IMR-90 (cell line): ENCODE results near the gene DPH6. TPM values are rescaled to one million over a fixed set of nuclear protein-coding genes. Genes with fewer than 3 reads are reported as not detected.

ENCODE experiments used
- ATAC-seq: fragments of 200-7000 bp; cut with Tn5 transposase; 2 replicates; pipeline ENCODE4 v1.9.1; 2020; ENCODE audit warnings: low read depth, mild to moderate bottlenecking, moderate library complexity
- BruUV-seq: library from RNA; stranded (reverse); fragments of 400-500 nt; replicated peaks from 2 replicates; lab custom pipeline; 2021; lab: Mats Ljungman, UMichigan
- CTCF ChIA-PET: fragments of 300-600 bp; formaldehyde crosslinking; extraction: SDS; loops from one replicate; lab custom pipeline; 2021; ENCODE audit warnings: antibody characterized with exemption; lab: Yijun Ruan, JAX
- POLR2A ChIA-PET: fragments of 300-600 bp; sonication (Branson Sonifier 250); formaldehyde crosslinking; loops from one replicate; lab custom pipeline; 2022; ENCODE audit warnings: antibody characterized with exemption; ENCODE audit not compliant: unreplicated experiment; lab: Charles Lee
- DNase-seq: peaks from one replicate; pipeline ENCODE4 v3.0.0; 2013
- H2AFZ ChIP-seq: replicated peaks from 2 replicates; pipeline ENCODE3; 2013; ENCODE audit warnings: low read length, mild to moderate bottlenecking; ENCODE audit not compliant: poor library complexity
- H2AK5ac ChIP-seq: 2 replicates; pipeline ENCODE4 v1.6.1; 2013; ENCODE audit warnings: low read depth, low read length, inconsistent platforms
- H2AK9ac ChIP-seq: replicated peaks from 2 replicates; pipeline ENCODE3; 2013; ENCODE audit warnings: mild to moderate bottlenecking, low read depth, low read length, moderate library complexity; ENCODE audit not compliant: poor library complexity
- H2BK120ac ChIP-seq: 2 replicates; pipeline ENCODE4 v1.6.1; 2013; ENCODE audit warnings: low read depth, low read length, inconsistent platforms
- H2BK15ac ChIP-seq: 3 replicates; pipeline ENCODE4 v1.6.1; 2013; ENCODE audit warnings: low read depth, low read length, inconsistent platforms
- H2BK20ac ChIP-seq: 2 replicates; pipeline ENCODE4 v1.6.1; 2013; ENCODE audit warnings: low read depth, mild to moderate bottlenecking, inconsistent platforms, low read length, moderate library complexity
- H2BK5ac ChIP-seq: 2 replicates; pipeline ENCODE4 v1.6.1; 2013; ENCODE audit warnings: mild to moderate bottlenecking, low read depth, low read length, inconsistent platforms; ENCODE audit not compliant: poor library complexity, severe bottlenecking
- H3K14ac ChIP-seq: replicated peaks from 2 replicates; pipeline ENCODE4 v1.6.1; 2013; ENCODE audit warnings: low read depth, low read length, inconsistent platforms
- H3K18ac ChIP-seq: 2 replicates; pipeline ENCODE4 v1.6.1; 2013; ENCODE audit warnings: low read depth, low read length, control low read depth
- H3K23ac ChIP-seq: 2 replicates; pipeline ENCODE4 v1.6.1; 2013; ENCODE audit warnings: low read depth, low read length, inconsistent platforms
- H3K27ac ChIP-seq: 2 replicates; pipeline ENCODE4 v1.5.1; 2013; ENCODE audit warnings: mild to moderate bottlenecking, control low read depth, low read length; ENCODE audit not compliant: insufficient read depth
- H3K27me3 ChIP-seq: 2 replicates; pipeline ENCODE4 v1.6.1; 2013; ENCODE audit warnings: low read length; ENCODE audit not compliant: control insufficient read depth, insufficient read depth
- H3K36me3 ChIP-seq: 2 replicates; pipeline ENCODE4 v1.6.1; 2013; ENCODE audit warnings: low read length, mixed read lengths; ENCODE audit not compliant: control insufficient read depth, insufficient read depth
- H3K4ac ChIP-seq: 2 replicates; pipeline ENCODE4 v1.6.1; 2013; ENCODE audit warnings: low read depth, low read length, inconsistent platforms
- H3K4me1 ChIP-seq: 2 replicates; pipeline ENCODE4 v1.6.1; 2013; ENCODE audit warnings: low read length, mixed read lengths; ENCODE audit not compliant: control insufficient read depth, insufficient read depth
- H3K4me2 ChIP-seq: 2 replicates; pipeline ENCODE4 v1.6.1; 2013; ENCODE audit warnings: low read depth, mild to moderate bottlenecking, control low read depth, low read length, moderate library complexity
- H3K4me3 ChIP-seq: 2 replicates; pipeline ENCODE4 v1.5.1; 2013; ENCODE audit warnings: low read depth, mild to moderate bottlenecking, control low read depth, low read length, moderate library complexity; ENCODE audit not compliant: insufficient read depth
- H3K56ac ChIP-seq: 2 replicates; pipeline ENCODE4 v1.6.1; 2013; ENCODE audit warnings: low read length, inconsistent platforms; ENCODE audit not compliant: insufficient read depth; ENCODE audit errors: extremely low read depth
- H3K79me1 ChIP-seq, 2 experiments: 2 replicates each; pipeline ENCODE4 v1.6.1; 2013; ENCODE audit warnings: low read length in 2 of 2, inconsistent platforms in 1 of 2, low read depth in 1 of 2
- H3K9ac ChIP-seq: 2 replicates; pipeline ENCODE4 v1.6.1; 2013; ENCODE audit warnings: low read depth, low read length, control low read depth
- H3K9me1 ChIP-seq: 2 replicates; pipeline ENCODE4 v1.6.1; 2013; ENCODE audit warnings: low read length, inconsistent platforms; ENCODE audit not compliant: insufficient read depth
- H3K9me3 ChIP-seq: 2 replicates; pipeline ENCODE4 v1.6.1; 2013; ENCODE audit warnings: low read length; ENCODE audit not compliant: control insufficient read depth, insufficient read depth
- H4K20me1 ChIP-seq: 2 replicates; pipeline ENCODE4 v1.6.1; 2013; ENCODE audit warnings: low read length, inconsistent platforms; ENCODE audit not compliant: insufficient read depth
- H4K5ac ChIP-seq: 2 replicates; pipeline ENCODE4 v1.6.1; 2013; ENCODE audit warnings: mild to moderate bottlenecking, low read depth, low read length, control low read depth
- H4K8ac ChIP-seq, 2 experiments: 2 replicates each; pipeline ENCODE4 v1.6.1; 2013; ENCODE audit warnings: low read depth in 2 of 2, low read length in 2 of 2, control low read depth in 1 of 2, inconsistent platforms in 1 of 2
- H4K91ac ChIP-seq: 2 replicates; pipeline ENCODE4 v1.6.1; 2013; ENCODE audit warnings: low read depth, low read length, inconsistent platforms; ENCODE audit not compliant: insufficient read depth
- CEBPB ChIP-seq: IDR thresholded peaks from 2 replicates; pipeline ENCODE4 v1.6.1; 2012; ENCODE audit warnings: low read depth, low read length, improper control_type of control experiment
- CHD1 ChIP-seq: IDR thresholded peaks from 2 replicates; pipeline ENCODE4 v1.6.1; 2012; ENCODE audit warnings: low read depth, low read length, improper control_type of control experiment
- MAFK ChIP-seq: IDR thresholded peaks from 2 replicates; pipeline ENCODE4 v1.6.1; 2012; ENCODE audit warnings: low read depth, low read length, improper control_type of control experiment
- MAZ ChIP-seq: IDR thresholded peaks from 2 replicates; pipeline ENCODE4 v1.6.1; 2012; ENCODE audit warnings: low read depth, mild to moderate bottlenecking, low read length, improper control_type of control experiment, moderate library complexity, borderline replicate concordance
- MXI1 ChIP-seq: IDR thresholded peaks from 2 replicates; pipeline ENCODE4 v1.6.1; 2012; ENCODE audit warnings: low read depth, mild to moderate bottlenecking, low read length, moderate library complexity, borderline replicate concordance
- RAD21 ChIP-seq: IDR thresholded peaks from 2 replicates; pipeline ENCODE4 v1.6.1; 2012; ENCODE audit warnings: low read length, improper control_type of control experiment
- RCOR1 ChIP-seq: IDR thresholded peaks from 2 replicates; pipeline ENCODE4 v1.6.1; 2012; ENCODE audit warnings: mild to moderate bottlenecking, low read length, improper control_type of control experiment; ENCODE audit not compliant: insufficient replicate concordance
- WGBS, 2 experiments: methylation state at CpG; one replicate each; pipeline versions ENCODE4 v1.1.5 to v1.1.7; 2013; ENCODE audit warnings: missing lambda C conversion rate in 2 of 2; ENCODE audit not compliant: insufficient read length in 1 of 2; ENCODE audit errors: extremely low coverage in 2 of 2; 5-methylcytosine and 5-hydroxymethylcytosine counted together
- dilution Hi-C: fragments of 300-500 bp; cut with HindIII; formaldehyde crosslinking; loops from one replicate; pipeline ENCODE4 v1.14.3; 2018; ENCODE audit warnings: low sequenced_read_pairs; ENCODE audit not compliant: unreplicated experiment
- in situ Hi-C: fragments of 300-500 bp; cut with MboI; formaldehyde crosslinking; loops from 3 replicates; pipeline ENCODE4 v1.14.3; 2019; ENCODE audit warnings: low sequenced_read_pairs, inconsistent platforms, mixed read lengths
- intact Hi-C: fragments of 100-400 bp; cut with micrococcal nuclease; formaldehyde crosslinking; loops from 2 replicates; pipeline ENCODE4 v1.10.0; 2022
- polyA plus RNA-seq, 3 experiments: library from polyadenylated mRNA; depleted of rRNA; stranded (reverse); fragments of >200 nt; gene quantifications; 2 replicates each; pipeline ENCODE4 v1.2.3, GENCODE V29; 2012; ENCODE audit warnings: low replicate concordance in 1 of 3
- total RNA-seq: library from RNA; depleted of rRNA; stranded (reverse); fragments of >200 nt; gene quantifications from 2 replicates; pipeline ENCODE4 v1.2.3, GENCODE V29; 2012
- TF ChIP-seq, protein P1 (sequence below): fragments of 150-350 bp; IDR thresholded peaks from 2 replicates; pipeline ENCODE4 v1.6.1; 2016; ENCODE audit warnings: low read depth, mild to moderate bottlenecking, low read length, moderate library complexity, borderline replicate concordance

The DPH6 gene
- total and polyA plus RNA-seq, 2 of the 4 experiments (the other 2 are of a cell fraction) = 6.1 to 8.1 TPM

DNA sequence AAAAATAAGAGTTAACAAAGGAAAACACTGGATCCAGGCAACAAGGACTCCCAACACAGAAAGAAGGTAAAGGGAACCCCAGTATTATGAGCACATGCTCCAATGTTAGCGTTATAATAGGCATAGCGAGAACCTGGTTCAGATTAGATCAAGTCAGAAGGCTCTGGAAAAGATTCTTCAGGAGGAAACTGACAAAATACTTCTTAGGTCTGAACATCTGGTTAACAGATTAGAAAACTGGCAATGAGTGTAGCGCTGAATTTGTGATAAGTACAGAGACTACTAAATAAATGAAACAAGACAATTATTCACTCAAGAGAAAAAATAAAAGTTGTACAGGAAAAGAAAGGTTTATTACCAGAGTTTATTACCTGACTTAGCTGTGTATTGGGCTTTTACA is 146.1 kb downstream of the DPH6 start:
- no TSS peak for BruUV-seq
- Histone ChIP-seq H4K91ac (no peak overlapping the region), H3K4me2 (no peak overlapping the region), H3K4me1 (no peaks in the 10 kb centered on the region), H3K79me1 (no peaks in the 10 kb centered on the region), H3K56ac (no peak overlapping the region), H3K4me3 (no peak overlapping the region), H3K23ac (no peak overlapping the region), H3K18ac (no peak overlapping the region), H2BK120ac (no peak overlapping the region), H2BK5ac (no peak overlapping the region), H3K27ac (no peak overlapping the region), H3K4ac (no peak overlapping the region), H2BK15ac (no peak overlapping the region), H3K9me3 (no peaks in the 10 kb centered on the region), H3K9me1 (no peaks in the 10 kb centered on the region), H2AFZ (no peak overlapping the region), H4K5ac (no peak overlapping the region), H3K27me3 (no peaks in the 10 kb centered on the region), H2BK20ac (no peak overlapping the region), H3K9ac (no peak overlapping the region), H3K14ac (no peak overlapping the region), H2AK9ac (no peak overlapping the region), H3K36me3 (0 out of 2 replicates have a peak, but pooled peaks cover 2% of the 10 kb centered on the region), H2AK5ac (no peak overlapping the region), H4K8ac (no peak overlapping the region), H4K20me1 (no peaks in the 10 kb centered on the region)
- dilution Hi-C loops (no loop called here), in situ Hi-C loops (no loop called here), intact Hi-C loops (no loop called here)
- no CpG with 5 or more reads among the region's 3 CpGs for WGBS, 2 experiments
- no peak for ATAC-seq
- CTCF ChIA-PET = no interaction called here
- POLR2A ChIA-PET = no interaction called here
- TF ChIP-seq MXI1 = no peak
- TF ChIP-seq, protein P1, sequence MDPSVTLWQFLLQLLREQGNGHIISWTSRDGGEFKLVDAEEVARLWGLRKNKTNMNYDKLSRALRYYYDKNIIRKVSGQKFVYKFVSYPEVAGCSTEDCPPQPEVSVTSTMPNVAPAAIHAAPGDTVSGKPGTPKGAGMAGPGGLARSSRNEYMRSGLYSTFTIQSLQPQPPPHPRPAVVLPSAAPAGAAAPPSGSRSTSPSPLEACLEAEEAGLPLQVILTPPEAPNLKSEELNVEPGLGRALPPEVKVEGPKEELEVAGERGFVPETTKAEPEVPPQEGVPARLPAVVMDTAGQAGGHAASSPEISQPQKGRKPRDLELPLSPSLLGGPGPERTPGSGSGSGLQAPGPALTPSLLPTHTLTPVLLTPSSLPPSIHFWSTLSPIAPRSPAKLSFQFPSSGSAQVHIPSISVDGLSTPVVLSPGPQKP = no peak
- no peak for TF ChIP-seq RAD21
- TF ChIP-seq CHD1 = no peak
- no peak for TF ChIP-seq RCOR1
- no peak for TF ChIP-seq CEBPB
- TF ChIP-seq MAFK = no peak
- TF ChIP-seq MAZ = no peak
- no peak for DNase-seq
